Measurements from ENCODE around the gene RNF183.
"Not testable (repeated sequence)": the region's sequence is repeated elsewhere in the genome, so short reads cannot be mapped to it uniquely, and the experiment has no call there.

The RNF183 gene

GRCh38 chr9:113316030-113316429 lies 12.9 kb upstream of the RNF183 start:
- DNase-seq (ENCODE audit: low read depth in 2 of 2) = no peak

- no peak for DNase-seq (ENCODE audit: low read depth in 2 of 2)
Observed at GRCh38 chr9:113315231-113315630, 12.1 kb upstream of the RNF183 start.

GRCh38 chr9:113313261-113313660 lies 10.1 kb upstream of the RNF183 start:
- no peak for DNase-seq (ENCODE audit: low read depth in 2 of 2)

- no peak for DNase-seq (ENCODE audit: low read depth in 2 of 2)
Observed at GRCh38 chr9:113311961-113312360, 8.8 kb upstream of the RNF183 start.

- DNase-seq (ENCODE audit: low read depth in 2 of 2) = no peak
Observed at GRCh38 chr9:113310538-113310937, 7.4 kb upstream of the RNF183 start.

GRCh38 chr9:113309204-113309813 lies 6.1 kb upstream of the RNF183 start:
- DNase-seq (ENCODE audit: low read depth in 2 of 2) = peak in 1 of 2 donors; percentile 10

GRCh38 chr9:113307396-113307975 lies 4.3 kb upstream of the RNF183 start:
- DNase-seq (ENCODE audit: low read depth in 2 of 2) = no peak

GRCh38 chr9:113306566-113306965 lies 3.4 kb upstream of the RNF183 start:
- DNase-seq (ENCODE audit: low read depth in 2 of 2) = no peak

GRCh38 chr9:113301548-113301947 lies 1.6 kb downstream of the RNF183 start:
- DNase-seq (ENCODE audit: low read depth in 2 of 2) = no peak

- DNase-seq (ENCODE audit: low read depth in 2 of 2) = no peak
Observed at GRCh38 chr9:113299800-113300292, 3.3 kb downstream of the RNF183 start.

GRCh38 chr9:113298924-113299770 lies 4.0 kb downstream of the RNF183 start:
- DNase-seq (ENCODE audit: low read depth in 2 of 2) = no peak

GRCh38 chr9:113298311-113298710 lies 4.9 kb downstream of the RNF183 start:
- DNase-seq (ENCODE audit: low read depth in 2 of 2) = no peak

GRCh38 chr9:113296796-113297558 lies 6.2 kb downstream of the RNF183 start:
- DNase-seq (ENCODE audit: low read depth in 2 of 2) = no peak

GRCh38 chr9:113296247-113296646 lies 6.9 kb downstream of the RNF183 start:
- not testable (repeated sequence) for DNase-seq (ENCODE audit: low read depth in 2 of 2)

- no peak for DNase-seq (ENCODE audit: low read depth in 2 of 2)
Observed at GRCh38 chr9:113293285-113293878, 9.8 kb downstream of the RNF183 start.

- DNase-seq (ENCODE audit: low read depth in 2 of 2) = no peak
Observed at GRCh38 chr9:113290052-113290607, 13.0 kb downstream of the RNF183 start.

- DNase-seq (ENCODE audit: low read depth in 2 of 2) = no peak
Observed at GRCh38 chr9:113289091-113289490, 14.1 kb downstream of the RNF183 start.

GRCh38 chr9:113281356-113281755 lies 21.8 kb downstream of the RNF183 start:
- no peak for DNase-seq (ENCODE audit: low read depth in 2 of 2)

- DNase-seq (ENCODE audit: low read depth in 2 of 2) = no peak
Observed at GRCh38 chr9:113278840-113279239, 24.3 kb downstream of the RNF183 start.

- DNase-seq (ENCODE audit: low read depth in 2 of 2) = peak; percentile 95
Observed at GRCh38 chr9:113275157-113276131, 27.7 kb downstream of the RNF183 start, which contains the start of the genes CDC26 and PRPF4. Gene CDC26, minus strand, starts transcription at chr9:113275572. Its CDS starts 3,065 bp downstream, at chr9:113272507. Gene PRPF4, plus strand, starts transcription at chr9:113275658. Its CDS starts 86 bp downstream, at chr9:113275744.

All from stimulated activated CD4-positive, alpha-beta T cell treated with anti-CD3 and anti-CD28 coated beads, Interleukin-4, amount 100 ng/mL, for 48 hours (primary cell).